HFF-Myc (cell line): ENCODE measurements around the gene OR10A3.

Experiments used
- DNase-seq: peaks from one replicate; pipeline ENCODE4 v3.0.0-alpha.2; 2011; ENCODE audit warnings: low read depth; ENCODE audit errors: extremely low read depth
- H3K4me3 ChIP-seq: replicated peaks from 2 replicates; pipeline ENCODE4 v1.5.1; 2011; ENCODE audit warnings: low read depth, mild to moderate bottlenecking, control low read depth, low read length
- TF ChIP-seq, protein P1 (sequence below): IDR thresholded peaks from 2 replicates; pipeline ENCODE4 v1.5.1; 2012; ENCODE audit warnings: mild to moderate bottlenecking, low read depth, low read length, control low read depth; ENCODE audit errors: missing control alignments

Gene OR10A3

DNA sequence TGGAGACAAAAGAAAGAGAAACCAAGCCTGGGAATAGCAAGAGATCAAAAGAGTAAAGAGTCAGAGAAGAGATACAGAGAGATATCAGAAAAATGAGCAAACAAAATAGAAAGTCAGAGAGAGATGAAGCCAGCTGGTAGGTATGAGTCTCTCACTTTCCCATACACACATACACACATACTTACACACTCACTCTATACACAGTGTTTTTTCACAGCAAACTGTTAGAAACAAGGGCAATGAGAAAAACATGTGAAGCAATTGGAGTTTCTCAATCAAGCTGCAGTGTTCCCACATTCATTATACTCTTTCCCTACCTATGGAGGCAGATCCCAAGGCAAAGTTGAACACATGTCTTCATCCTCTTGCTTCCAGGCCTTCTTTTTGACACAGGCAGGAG lies 26.3 kb upstream of the OR10A3 start:
- no peak for DNase-seq
- no peak overlapping the region for H3K4me3 ChIP-seq
- TF ChIP-seq, protein P1, sequence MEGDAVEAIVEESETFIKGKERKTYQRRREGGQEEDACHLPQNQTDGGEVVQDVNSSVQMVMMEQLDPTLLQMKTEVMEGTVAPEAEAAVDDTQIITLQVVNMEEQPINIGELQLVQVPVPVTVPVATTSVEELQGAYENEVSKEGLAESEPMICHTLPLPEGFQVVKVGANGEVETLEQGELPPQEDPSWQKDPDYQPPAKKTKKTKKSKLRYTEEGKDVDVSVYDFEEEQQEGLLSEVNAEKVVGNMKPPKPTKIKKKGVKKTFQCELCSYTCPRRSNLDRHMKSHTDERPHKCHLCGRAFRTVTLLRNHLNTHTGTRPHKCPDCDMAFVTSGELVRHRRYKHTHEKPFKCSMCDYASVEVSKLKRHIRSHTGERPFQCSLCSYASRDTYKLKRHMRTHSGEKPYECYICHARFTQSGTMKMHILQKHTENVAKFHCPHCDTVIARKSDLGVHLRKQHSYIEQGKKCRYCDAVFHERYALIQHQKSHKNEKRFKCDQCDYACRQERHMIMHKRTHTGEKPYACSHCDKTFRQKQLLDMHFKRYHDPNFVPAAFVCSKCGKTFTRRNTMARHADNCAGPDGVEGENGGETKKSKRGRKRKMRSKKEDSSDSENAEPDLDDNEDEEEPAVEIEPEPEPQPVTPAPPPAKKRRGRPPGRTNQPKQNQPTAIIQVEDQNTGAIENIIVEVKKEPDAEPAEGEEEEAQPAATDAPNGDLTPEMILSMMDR: no peak

DNA sequence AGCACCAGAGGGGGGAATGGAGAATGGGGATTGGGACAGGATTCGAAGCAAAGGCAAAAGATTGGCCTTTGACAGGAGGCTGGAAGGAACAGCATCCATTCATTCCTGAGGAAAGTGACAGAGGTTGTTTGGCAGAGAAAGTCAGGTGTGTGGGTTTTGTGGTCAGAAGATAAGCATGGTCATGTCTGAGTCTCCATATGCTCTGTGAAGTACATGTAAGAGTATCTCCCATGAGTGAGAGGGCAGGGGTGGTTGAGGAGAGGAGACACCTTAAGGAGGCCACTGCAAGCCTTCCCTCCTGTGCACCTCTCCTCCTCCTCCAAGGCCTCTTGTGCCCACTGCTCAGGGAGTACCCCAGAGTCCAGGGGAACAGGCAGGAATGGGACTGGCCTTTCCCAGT lies 25.6 kb upstream of the OR10A3 start:
- TF ChIP-seq, protein P1: no peak
- no peak overlapping the region for H3K4me3 ChIP-seq
- no peak for DNase-seq

DNA sequence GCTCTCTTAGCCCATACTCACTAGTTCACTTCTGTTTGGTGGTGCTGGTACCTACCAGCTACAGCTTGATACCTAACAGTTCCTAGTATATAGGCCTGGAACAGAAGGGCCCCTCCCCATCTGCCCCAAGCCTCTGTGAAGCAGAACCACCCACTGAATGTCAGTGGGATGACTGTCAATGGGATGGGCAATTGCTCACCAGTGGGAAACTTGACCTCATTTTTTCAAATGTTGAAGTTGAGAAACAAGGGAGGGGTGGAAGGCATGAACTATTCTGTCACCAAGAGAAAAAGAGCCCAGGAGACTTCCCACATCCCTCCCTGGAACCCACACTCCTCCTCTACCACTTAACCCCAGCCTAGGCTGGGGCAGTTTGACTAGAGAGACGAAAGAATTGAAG lies 23.9 kb upstream of the OR10A3 start, which contains the start of gene NLRP10:
Gene NLRP10, minus strand, starts transcription at position 62 of the 400 bp plus-strand sequence. CDS start 1,952 bp downstream, outside the sequence.
- TF ChIP-seq, protein P1: no peak
- H3K4me3 ChIP-seq: no peak within 1 kb of the TSS
- no peak for DNase-seq

DNA sequence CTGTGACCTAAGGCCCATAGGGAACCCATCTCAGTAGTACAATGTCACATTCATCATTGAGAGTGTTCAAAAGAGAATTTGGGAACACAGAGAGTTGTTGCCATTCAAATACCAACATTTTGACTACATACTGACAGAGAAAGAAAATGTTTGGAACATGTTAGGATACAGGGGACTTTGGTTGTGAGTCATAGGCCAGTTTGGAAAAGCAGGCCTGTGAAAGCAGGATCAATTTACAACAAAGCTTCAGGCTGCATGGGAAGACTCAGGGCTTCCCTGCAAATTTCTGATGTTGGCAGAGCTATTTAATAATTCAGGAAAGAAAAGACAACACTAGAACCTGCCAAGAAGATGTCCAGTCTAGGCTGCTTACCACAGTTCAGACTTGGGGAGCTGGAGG lies 23.4 kb upstream of the OR10A3 start:
- peak; percentile 22 for DNase-seq
- TF ChIP-seq, protein P1: no peak
- H3K4me3 ChIP-seq: no peak overlapping the region

DNA sequence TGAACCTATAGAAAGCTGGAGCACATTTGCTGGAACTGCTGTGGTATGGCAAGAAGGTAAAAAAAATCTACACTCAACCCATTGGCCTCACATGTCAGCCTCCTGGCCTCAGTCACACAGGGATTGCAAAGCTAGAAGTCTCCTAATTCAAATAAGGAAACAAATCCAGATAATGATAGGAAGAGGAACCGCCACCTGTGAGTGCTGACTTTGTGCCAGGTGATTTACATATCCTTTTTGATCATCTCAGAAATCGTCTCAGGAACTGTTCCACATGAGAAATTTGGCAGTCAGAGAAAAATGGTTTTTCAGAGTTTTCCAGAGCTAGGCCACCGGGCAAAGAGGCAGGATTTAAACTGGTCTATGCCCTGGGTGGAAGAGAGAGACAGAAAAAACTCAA lies 22.8 kb upstream of the OR10A3 start:
- DNase-seq: no peak
- H3K4me3 ChIP-seq: no peak overlapping the region
- TF ChIP-seq, protein P1: no peak

DNA sequence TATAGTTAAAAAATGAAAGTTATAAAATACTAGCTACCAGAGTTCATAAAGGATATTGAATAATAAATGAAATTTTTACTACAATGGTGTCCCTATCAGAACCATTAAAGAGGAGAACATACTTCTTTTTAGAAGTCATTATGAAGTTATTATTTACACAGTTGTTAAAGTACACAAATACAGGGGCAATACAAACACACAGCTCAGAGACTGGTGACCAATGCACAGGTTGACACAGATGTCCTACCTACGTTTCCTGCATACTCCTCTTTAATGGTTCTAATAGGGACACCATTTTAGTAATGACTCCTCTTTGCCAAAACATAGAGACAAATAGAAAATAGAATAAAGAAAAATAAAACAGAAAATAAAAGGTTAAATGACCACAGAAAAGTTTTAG lies 13.7 kb upstream of the OR10A3 start:
- DNase-seq: no peak
- TF ChIP-seq, protein P1: no peak
- no peak overlapping the region for H3K4me3 ChIP-seq

DNA sequence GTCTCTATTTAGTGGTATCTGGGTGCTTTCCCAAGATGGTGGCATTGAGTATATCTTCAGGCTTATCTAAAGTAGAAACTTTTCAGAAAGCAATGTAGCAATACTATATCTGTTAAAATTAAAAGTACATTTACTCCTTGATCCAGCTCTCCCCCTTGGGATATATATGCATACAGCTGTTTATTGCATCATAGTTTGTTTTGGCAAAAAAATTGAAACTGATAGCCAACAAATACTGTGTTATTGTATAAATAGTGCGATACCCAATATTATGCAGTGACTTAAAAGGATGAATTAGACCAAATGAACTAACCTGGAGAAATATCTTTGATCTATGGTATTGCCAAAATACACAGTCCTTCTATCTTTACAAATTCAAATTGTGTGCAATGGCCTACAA lies 8.4 kb upstream of the OR10A3 start:
- TF ChIP-seq, protein P1: no peak
- no peak for DNase-seq
- no peak overlapping the region for H3K4me3 ChIP-seq
